ENCODE results near the gene NANOS2. TPM values are rescaled to one million over a fixed set of nuclear protein-coding genes. Genes with fewer than 3 reads are reported as not detected.

NANOS2 gene
- total and polyA plus RNA-seq, 2 of the 13 experiments (the other 11 are each of a cell fraction or from before 2014, with no cell fraction given), result not detected

- no peak for TF ChIP-seq RERE (CRISPR knock-in tag; IDR thresholded peaks at IDR 0.05; ENCODE audit: low read depth)
- TF ChIP-seq ZNF607 (CRISPR knock-in tag; IDR thresholded peaks at IDR 0.05; ENCODE audit: borderline replicate concordance), result peak; percentile 82; the same call in 1 of the 2 replicates
- TF ChIP-seq STAT6 (CRISPR knock-in tag; IDR thresholded peaks at IDR 0.05; ENCODE audit: borderline replicate concordance), result 0 out of 2 replicates have a peak, but pooled peaks have one; percentile 57
- 0 out of 2 replicates have a peak, but pooled peaks have one; percentile 40 for TF ChIP-seq MXD1 (CRISPR knock-in tag; IDR thresholded peaks at IDR 0.05)
- TF ChIP-seq ZBTB20 (CRISPR knock-in tag; IDR thresholded peaks at IDR 0.05; ENCODE audit: borderline replicate concordance, low read depth), result 0 out of 2 replicates have a peak, but pooled peaks have one; percentile 9
- TF ChIP-seq E2F5 (CRISPR knock-in tag; conservative IDR thresholded peaks at IDR 0.05), result peak; percentile 31; the same call in 1 of the 2 replicates
- no peak for TF ChIP-seq KAT7 (CRISPR knock-in tag; IDR thresholded peaks at IDR 0.05; ENCODE audit: borderline replicate concordance)
- TF ChIP-seq ZFY (CRISPR knock-in tag; IDR thresholded peaks at IDR 0.05), result peak; percentile 70; the same call in 1 of the 2 replicates
- no peak for TF ChIP-seq ZNF44 (CRISPR knock-in tag; IDR thresholded peaks at IDR 0.05)
- TF ChIP-seq SP2 (CRISPR knock-in tag; IDR thresholded peaks at IDR 0.05), result peak; percentile 35; the same call in 1 of the 2 replicates
- no peak for TF ChIP-seq DBP (CRISPR knock-in tag; IDR thresholded peaks at IDR 0.05; ENCODE audit: not compliant biosample characterization)
- TF ChIP-seq ZNF274 (CRISPR knock-in tag; IDR thresholded peaks at IDR 0.05), result 0 out of 2 replicates have a peak, but pooled peaks have one; percentile 45
- 0 out of 2 replicates have a peak, but pooled peaks have one; percentile 2 for TF ChIP-seq KDM5A (IDR thresholded peaks at IDR 0.05; ENCODE audit: borderline replicate concordance, low read length)
These were observed 11.6 kb downstream of the NANOS2 start (continued) for GRCh38 chr19:45902651-45903625.

All from HepG2 (cell line).